GM12878 (cell line): ENCODE results near the gene SHC1. TPM values are rescaled to one million over a fixed set of nuclear protein-coding genes. Genes with fewer than 3 reads are reported as not detected.

Source experiments
- BCLAF1 ChIP-seq: fragments of 450-650 bp; IDR thresholded peaks from 2 replicates; pipeline ENCODE4 v1.6.1; 2017; ENCODE audit warnings: antibody characterized with exemption, mild to moderate bottlenecking, moderate library complexity
- CBX5 ChIP-seq: sonication (generic); IDR thresholded peaks from 2 replicates; pipeline ENCODE4 v1.6.1; 2016; ENCODE audit warnings: low read depth, moderate library complexity, mild to moderate bottlenecking, inconsistent platforms
- EGR1 ChIP-seq, 2 experiments: IDR thresholded peaks; 1 replicate in 1 of 2; 2 replicates in 1 of 2; pipeline ENCODE4 v1.6.1; 2011 to 2012; ENCODE audit warnings: low read depth in 2 of 2, low read length in 2 of 2, borderline replicate concordance in 1 of 2, mild to moderate bottlenecking in 1 of 2, moderate library complexity in 1 of 2
- ETV6 ChIP-seq, 2 experiments: fragments of 450-650 bp in 1 of 2; IDR thresholded peaks in 1 of 2; conservative IDR thresholded peaks in 1 of 2; 2 replicates each; pipeline ENCODE4 v1.6.1; 2014; ENCODE audit warnings: antibody characterized with exemption in 1 of 2, borderline replicate concordance in 1 of 2, low read depth in 1 of 2, mild to moderate bottlenecking in 1 of 2, moderate library complexity in 1 of 2
- FOXM1 ChIP-seq: IDR thresholded peaks from 2 replicates; pipeline ENCODE4 v1.6.1; 2012; ENCODE audit warnings: low read depth, mild to moderate bottlenecking, inconsistent platforms, low read length, moderate library complexity
- HCFC1 ChIP-seq: fragments of 150-350 bp; IDR thresholded peaks from 2 replicates; pipeline ENCODE4 v1.6.1; 2014; ENCODE audit warnings: low read length
- HSF1 ChIP-seq: fragments of 150-350 bp; IDR thresholded peaks from 2 replicates; pipeline ENCODE4 v1.6.1; 2014; ENCODE audit warnings: mild to moderate bottlenecking, low read depth, low read length
- NFYB ChIP-seq: IDR thresholded peaks from 2 replicates; pipeline ENCODE4 v1.6.1; 2011; ENCODE audit warnings: low read depth, mild to moderate bottlenecking, low read length, improper control_type of control experiment, moderate library complexity; ENCODE audit not compliant: insufficient read depth
- NKRF ChIP-seq: fragments of 450-650 bp; conservative IDR thresholded peaks from 2 replicates; pipeline ENCODE4 v1.6.1; 2017; ENCODE audit warnings: mild to moderate bottlenecking, moderate library complexity
- POLR2AphosphoS2 ChIP-seq: IDR thresholded peaks from 2 replicates; pipeline ENCODE4 v1.6.1; 2011; ENCODE audit warnings: low read depth, mild to moderate bottlenecking, low read length, improper control_type of control experiment, moderate library complexity
- RCOR1 ChIP-seq: conservative IDR thresholded peaks from 2 replicates; pipeline ENCODE4 v1.6.1; 2012; ENCODE audit warnings: low read depth, low read length, improper control_type of control experiment
- SMARCA5 ChIP-seq: fragments of 450-650 bp; IDR thresholded peaks from 2 replicates; pipeline ENCODE4 v1.6.1; 2017; ENCODE audit warnings: mild to moderate bottlenecking
- TCF12 ChIP-seq: IDR thresholded peaks from 2 replicates; pipeline ENCODE4 v1.6.1; 2011; ENCODE audit warnings: low read depth, mild to moderate bottlenecking, low read length
- TCF3 ChIP-seq: IDR thresholded peaks from 2 replicates; pipeline ENCODE4 v1.6.1; 2012; ENCODE audit warnings: low read depth, mild to moderate bottlenecking, low read length, borderline replicate concordance; ENCODE audit not compliant: insufficient read depth
- ZBED1 ChIP-seq: IDR thresholded peaks from 2 replicates; pipeline ENCODE4 v1.6.1; 2016; ENCODE audit warnings: borderline replicate concordance
- ZNF217 ChIP-seq: fragments of 450-650 bp; IDR thresholded peaks from 2 replicates; pipeline ENCODE4 v1.6.1; 2017; ENCODE audit warnings: antibody characterized with exemption, mild to moderate bottlenecking
- polyA plus RNA-seq, 11 experiments: library from polyadenylated mRNA; depleted of rRNA in 4 of 11; unstranded in 6 of 11; stranded (reverse) in 5 of 11; fragments of >200 nt; fragmentation: Nextera tagmentation in 4 of 11; fragmentation: Illumina TruSeq in 1 of 11; extraction: Ambion mirVana in 4 of 11; extraction: Trizol in 1 of 11; gene quantifications; 1 replicate in 1 of 11; 2 replicates in 10 of 11; pipeline versions ENCODE4 v1.2.1 to v1.2.3, GENCODE V29; 2011 to 2016; ENCODE audit warnings: inconsistent platforms in 2 of 11, missing spikeins in 2 of 11, low read depth in 1 of 11
- total RNA-seq, 4 experiments: library from RNA; depleted of rRNA in 3 of 4; stranded (reverse); fragments of >200 nt in 3 of 4; fragmentation: Illumina TruSeq in 1 of 4; extraction: Trizol in 1 of 4; gene quantifications; 2 replicates each; pipeline versions ENCODE4 v1.2.1 to v1.2.3, GENCODE V29; 2013 to 2021
- TF ChIP-seq, protein P1 (sequence below): fragments of 450-650 bp; IDR thresholded peaks from 2 replicates; pipeline ENCODE4 v1.6.1; 2016; ENCODE audit warnings: mild to moderate bottlenecking
- TF ChIP-seq, protein P2 (sequence below): fragments of 450-650 bp; IDR thresholded peaks from 2 replicates; pipeline ENCODE4 v1.6.1; 2018; ENCODE audit warnings: borderline replicate concordance, mild to moderate bottlenecking; ENCODE audit not compliant: partially characterized antibody

Gene SHC1
- total and polyA plus RNA-seq, 10 of the 15 experiments (the other 5 are each of a cell fraction or from before 2014, with no cell fraction given), result 2.6 to 49.3 (median 25.2) TPM

GRCh38 chr1:154999571-155000410 lies 29.2 kb upstream of the SHC1 start (continued):
- TF ChIP-seq CBX5 (no peak), POLR2AphosphoS2 (no peak), NFYB (no peak), TCF12 (no peak), BCLAF1 (no peak), NKRF (peak; percentile 50), FOXM1 (no peak), RCOR1 (0 out of 2 replicates have a peak, but pooled peaks have one; percentile 10), TCF3 (0 out of 2 replicates have a peak, but pooled peaks have one; percentile 40), ZBED1 (no peak), HCFC1 (no peak), SMARCA5 (0 out of 2 replicates have a peak, but pooled peaks have one; percentile 11), ETV6 (conservative IDR thresholded peaks at IDR 0.05 in 1 of 2, IDR thresholded peaks at IDR 0.05 in 1 of 2; ENCODE audit: borderline replicate concordance in 1 of 2, low read depth in 1 of 2) (no peak), HSF1 (no peak), EGR1 (IDR thresholded peaks at IDR 0.05; ENCODE audit: borderline replicate concordance in 1 of 2, low read depth in 2 of 2, low read length in 2 of 2) (peak in 1 of 2 experiments; percentile 93; a peak in 2 of 3 replicates), ZNF217 (no peak)
- TF ChIP-seq, protein P1, sequence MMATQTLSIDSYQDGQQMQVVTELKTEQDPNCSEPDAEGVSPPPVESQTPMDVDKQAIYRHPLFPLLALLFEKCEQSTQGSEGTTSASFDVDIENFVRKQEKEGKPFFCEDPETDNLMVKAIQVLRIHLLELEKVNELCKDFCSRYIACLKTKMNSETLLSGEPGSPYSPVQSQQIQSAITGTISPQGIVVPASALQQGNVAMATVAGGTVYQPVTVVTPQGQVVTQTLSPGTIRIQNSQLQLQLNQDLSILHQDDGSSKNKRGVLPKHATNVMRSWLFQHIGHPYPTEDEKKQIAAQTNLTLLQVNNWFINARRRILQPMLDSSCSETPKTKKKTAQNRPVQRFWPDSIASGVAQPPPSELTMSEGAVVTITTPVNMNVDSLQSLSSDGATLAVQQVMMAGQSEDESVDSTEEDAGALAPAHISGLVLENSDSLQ, result 0 out of 2 replicates have a peak, but pooled peaks have one; percentile 6
- TF ChIP-seq, protein P2, sequence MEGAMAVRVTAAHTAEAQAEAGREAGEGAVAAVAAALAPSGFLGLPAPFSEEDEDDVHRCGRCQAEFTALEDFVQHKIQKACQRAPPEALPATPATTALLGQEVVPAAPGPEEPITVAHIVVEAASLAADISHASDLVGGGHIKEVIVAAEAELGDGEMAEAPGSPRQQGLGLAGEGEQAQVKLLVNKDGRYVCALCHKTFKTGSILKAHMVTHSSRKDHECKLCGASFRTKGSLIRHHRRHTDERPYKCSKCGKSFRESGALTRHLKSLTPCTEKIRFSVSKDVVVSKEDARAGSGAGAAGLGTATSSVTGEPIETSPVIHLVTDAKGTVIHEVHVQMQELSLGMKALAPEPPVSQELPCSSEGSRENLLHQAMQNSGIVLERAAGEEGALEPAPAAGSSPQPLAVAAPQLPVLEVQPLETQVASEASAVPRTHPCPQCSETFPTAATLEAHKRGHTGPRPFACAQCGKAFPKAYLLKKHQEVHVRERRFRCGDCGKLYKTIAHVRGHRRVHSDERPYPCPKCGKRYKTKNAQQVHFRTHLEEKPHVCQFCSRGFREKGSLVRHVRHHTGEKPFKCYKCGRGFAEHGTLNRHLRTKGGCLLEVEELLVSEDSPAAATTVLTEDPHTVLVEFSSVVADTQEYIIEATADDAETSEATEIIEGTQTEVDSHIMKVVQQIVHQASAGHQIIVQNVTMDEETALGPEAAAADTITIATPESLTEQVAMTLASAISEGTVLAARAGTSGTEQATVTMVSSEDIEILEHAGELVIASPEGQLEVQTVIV, result no peak
